ENCODE measurements around the gene NCK2. TPM values are rescaled to one million over a fixed set of nuclear protein-coding genes. Genes with fewer than 3 reads are reported as not detected.

NCK2 gene
- total RNA-seq, result 31.5 and 36.6 TPM in 2 replicates

GRCh38 chr2:105744909-105745853 is at the start of gene NCK2:
Gene NCK2 (plus strand): TSS chr2:105744912. CDS start chr2:105855064, 110,152 bp downstream.

All from smooth muscle cell of the pulmonary artery (primary cell).